HG02798 (cell line): ENCODE results near the gene KAT8.

Experiments used
- ATAC-seq: cut with Tn5 transposase; IDR thresholded peaks from one replicate; pipeline ENCODE4 v1.9.1; 2021; ENCODE audit warnings: mild to moderate bottlenecking; ENCODE audit not compliant: unreplicated experiment, poor library complexity

KAT8 gene

GRCh38 chr16:31117384-31118222 is at the start of gene KAT8:
KAT8 (plus strand) TSS chr16:31117664; CDS start chr16:31117682, 18 bp downstream.
- peak; percentile 92 for ATAC-seq

- no peak for ATAC-seq
These were observed 45.6 kb upstream of the KAT8 start for GRCh38 chr16:31071861-31072260.

GRCh38 chr16:31072540-31073141 is 44.8 kb upstream of the KAT8 start:
- no peak for ATAC-seq

DNA sequence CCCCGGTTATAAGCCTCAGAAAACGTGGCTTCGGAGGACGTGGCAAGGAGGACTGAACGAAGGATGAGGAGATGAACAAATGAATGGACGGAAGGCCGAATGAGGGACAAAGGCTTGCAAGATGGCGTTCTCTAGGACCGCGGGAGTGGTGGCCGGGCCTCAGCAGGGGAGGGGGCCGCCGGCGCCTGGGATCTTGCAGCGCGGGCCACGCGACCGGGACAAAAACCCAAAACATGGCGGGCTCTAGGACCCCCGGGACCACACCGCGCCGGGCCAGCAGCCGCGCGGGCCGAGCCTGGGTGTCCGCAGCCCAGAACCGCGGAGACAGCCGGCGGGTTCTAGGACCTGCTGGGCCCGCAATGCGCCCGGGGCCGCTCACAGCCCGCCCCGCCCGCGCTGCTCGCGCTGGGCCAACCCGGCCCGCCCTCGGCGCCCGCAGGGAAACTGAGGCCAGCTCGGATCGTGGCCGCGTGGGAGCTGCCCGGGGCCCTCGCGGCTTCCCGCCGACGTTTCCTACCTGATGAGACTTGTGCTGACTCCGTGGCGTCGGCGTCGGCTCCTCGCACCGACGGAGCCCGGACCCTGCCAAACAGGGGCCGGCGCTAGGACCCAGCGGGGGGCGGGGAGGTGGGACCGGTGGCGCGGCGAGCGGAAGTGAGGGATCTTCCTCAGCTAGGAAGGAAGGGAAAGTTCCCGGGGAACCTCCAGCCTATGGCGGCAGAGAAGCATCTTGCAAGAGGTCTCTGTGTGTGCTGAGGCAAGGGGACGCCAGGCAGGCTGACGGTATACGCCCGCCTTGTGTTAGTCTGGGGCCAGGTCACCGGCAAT is 44.1 kb upstream of the KAT8 start:
- ATAC-seq, result peak; percentile 60

GRCh38 chr16:31073970-31074813 is 43.3 kb upstream of the KAT8 start, which contains the start of the genes ZNF646 and ZNF668:
ZNF646 (plus strand) TSS chr16:31074422; CDS start chr16:31076325, 1,903 bp downstream.
ZNF668 (minus strand) TSS chr16:31074240; CDS start chr16:31064459, 9,781 bp downstream.
- ATAC-seq, result peak; percentile 77

DNA sequence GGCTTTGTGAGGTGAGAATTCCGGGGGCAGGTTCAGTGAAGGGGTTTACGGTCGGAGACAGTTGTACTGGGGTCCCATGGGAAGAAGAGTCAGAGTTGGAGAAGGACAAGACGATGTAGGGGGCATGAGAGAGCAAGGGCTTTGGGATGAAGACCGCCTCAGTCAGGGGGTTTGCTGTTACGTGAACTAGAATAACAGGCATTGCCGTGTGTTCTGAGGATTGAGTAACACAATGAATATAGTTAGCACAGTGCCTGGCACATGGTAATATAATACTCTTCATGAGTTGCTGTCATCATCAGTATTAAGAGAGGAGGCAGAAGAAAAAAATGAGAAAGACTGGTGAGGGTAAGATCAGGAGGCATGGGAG is 42.7 kb upstream of the KAT8 start:
- ATAC-seq, result no peak

DNA sequence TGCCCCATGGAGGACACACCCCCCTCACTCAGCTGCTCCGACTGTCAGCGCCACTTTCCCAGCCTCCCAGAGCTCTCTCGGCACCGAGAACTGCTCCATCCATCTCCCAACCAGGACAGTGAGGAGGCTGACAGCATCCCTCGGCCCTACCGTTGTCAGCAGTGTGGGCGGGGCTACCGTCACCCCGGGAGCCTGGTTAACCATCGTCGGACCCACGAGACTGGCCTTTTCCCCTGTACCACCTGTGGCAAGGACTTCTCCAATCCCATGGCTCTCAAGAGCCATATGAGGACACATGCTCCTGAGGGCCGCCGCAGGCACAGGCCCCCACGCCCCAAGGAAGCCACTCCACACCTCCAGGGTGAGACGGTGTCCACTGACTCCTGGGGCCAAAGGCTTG is 41.1 kb upstream of the KAT8 start:
- ATAC-seq, result no peak

DNA sequence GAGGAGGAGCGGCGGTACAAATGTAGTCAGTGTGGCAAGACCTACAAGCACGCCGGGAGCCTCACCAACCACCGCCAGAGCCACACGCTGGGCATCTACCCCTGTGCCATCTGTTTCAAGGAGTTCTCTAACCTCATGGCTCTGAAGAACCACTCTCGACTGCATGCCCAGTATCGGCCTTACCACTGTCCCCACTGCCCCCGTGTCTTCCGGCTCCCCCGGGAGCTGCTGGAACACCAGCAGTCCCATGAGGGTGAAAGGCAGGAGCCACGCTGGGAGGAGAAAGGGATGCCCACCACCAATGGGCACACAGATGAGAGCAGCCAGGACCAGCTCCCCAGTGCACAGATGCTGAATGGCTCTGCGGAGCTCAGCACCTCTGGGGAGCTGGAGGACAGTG is 40.4 kb upstream of the KAT8 start:
- no peak for ATAC-seq

DNA sequence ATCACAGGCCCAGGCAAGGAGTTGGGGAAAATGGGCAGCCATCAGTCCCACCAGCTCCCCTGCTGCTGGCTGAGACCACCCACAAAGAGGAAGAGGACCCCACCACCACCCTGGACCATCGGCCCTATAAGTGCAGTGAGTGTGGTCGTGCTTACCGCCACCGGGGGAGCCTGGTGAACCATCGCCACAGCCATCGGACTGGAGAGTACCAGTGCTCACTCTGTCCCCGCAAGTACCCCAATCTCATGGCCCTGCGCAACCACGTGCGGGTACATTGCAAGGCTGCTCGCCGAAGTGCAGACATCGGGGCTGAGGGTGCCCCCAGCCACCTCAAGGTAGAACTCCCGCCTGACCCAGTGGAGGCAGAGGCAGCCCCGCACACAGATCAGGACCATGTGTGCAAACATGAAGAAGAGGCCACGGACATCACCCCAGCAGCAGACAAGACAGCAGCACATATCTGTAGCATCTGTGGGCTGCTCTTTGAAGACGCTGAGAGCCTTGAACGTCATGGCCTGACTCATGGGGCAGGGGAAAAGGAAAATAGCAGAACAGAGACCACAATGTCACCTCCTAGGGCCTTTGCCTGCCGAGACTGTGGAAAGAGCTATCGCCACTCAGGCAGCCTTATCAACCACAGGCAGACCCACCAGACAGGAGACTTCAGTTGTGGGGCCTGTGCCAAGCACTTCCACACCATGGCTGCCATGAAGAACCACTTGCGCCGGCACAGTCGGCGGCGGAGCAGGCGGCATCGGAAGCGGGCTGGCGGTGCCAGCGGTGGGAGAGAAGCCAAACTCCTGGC is 39.7 kb upstream of the KAT8 start:
- ATAC-seq, result no peak

DNA sequence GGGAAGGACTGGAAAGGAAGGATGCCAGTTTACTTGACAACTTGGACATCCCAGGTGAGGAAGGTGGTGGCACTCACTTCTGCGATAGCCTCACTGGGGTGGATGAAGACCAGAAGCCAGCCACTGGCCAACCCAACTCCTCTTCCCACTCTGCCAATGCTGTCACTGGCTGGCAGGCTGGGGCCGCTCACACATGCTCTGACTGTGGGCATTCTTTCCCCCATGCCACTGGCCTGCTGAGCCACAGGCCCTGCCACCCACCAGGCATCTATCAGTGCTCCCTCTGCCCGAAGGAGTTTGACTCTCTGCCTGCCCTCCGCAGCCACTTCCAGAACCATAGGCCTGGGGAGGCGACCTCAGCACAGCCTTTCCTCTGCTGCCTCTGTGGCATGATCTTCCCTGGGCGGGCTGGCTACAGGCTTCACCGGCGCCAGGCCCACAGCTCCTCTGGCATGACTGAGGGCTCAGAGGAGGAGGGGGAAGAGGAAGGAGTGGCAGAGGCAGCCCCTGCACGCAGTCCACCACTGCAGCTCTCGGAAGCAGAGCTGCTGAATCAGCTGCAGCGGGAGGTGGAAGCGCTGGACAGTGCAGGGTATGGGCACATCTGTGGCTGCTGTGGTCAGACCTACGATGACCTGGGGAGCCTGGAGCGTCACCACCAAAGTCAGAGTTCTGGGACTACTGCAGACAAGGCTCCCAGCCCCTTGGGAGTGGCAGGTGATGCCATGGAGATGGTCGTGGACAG is 38.7 kb upstream of the KAT8 start:
- no peak for ATAC-seq

DNA sequence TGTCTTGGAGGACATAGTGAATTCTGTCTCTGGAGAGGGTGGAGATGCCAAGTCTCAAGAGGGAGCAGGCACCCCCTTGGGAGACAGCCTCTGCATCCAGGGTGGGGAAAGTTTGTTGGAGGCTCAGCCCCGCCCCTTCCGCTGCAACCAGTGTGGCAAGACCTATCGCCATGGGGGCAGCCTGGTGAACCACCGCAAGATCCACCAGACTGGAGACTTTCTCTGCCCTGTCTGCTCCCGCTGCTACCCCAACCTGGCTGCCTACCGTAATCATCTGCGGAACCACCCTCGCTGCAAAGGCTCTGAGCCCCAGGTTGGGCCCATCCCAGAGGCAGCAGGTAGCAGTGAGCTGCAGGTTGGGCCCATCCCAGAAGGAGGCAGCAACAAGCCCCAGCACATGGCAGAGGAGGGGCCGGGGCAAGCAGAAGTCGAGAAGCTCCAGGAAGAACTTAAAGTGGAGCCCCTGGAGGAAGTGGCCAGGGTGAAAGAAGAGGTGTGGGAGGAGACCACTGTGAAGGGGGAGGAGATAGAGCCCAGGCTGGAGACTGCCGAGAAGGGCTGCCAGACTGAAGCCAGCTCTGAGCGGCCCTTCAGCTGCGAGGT is 38.0 kb upstream of the KAT8 start:
- no peak for ATAC-seq

- ATAC-seq, result no peak
These were observed 37.3 kb upstream of the KAT8 start for GRCh38 chr16:31080035-31080629.

DNA sequence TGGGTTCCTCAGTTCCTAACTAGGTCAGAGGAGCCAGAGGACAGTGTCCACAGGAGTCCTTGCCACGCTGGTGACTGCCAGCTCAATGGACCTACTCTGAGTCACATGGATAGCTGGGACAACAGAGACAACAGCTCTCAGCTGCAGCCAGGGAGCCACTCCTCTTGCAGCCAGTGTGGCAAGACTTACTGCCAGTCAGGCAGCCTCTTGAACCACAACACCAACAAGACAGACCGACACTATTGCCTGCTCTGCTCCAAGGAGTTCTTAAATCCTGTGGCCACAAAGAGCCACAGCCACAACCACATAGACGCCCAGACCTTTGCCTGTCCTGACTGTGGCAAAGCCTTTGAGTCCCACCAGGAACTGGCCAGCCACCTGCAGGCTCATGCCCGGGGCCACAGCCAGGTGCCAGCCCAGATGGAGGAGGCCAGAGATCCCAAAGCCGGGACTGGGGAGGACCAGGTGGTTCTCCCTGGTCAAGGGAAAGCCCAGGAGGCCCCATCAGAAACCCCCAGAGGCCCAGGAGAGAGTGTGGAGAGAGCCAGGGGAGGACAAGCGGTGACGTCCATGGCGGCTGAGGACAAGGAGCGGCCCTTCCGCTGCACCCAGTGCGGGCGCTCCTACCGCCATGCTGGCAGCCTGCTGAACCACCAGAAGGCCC is 36.6 kb upstream of the KAT8 start:
- ATAC-seq, result no peak

DNA sequence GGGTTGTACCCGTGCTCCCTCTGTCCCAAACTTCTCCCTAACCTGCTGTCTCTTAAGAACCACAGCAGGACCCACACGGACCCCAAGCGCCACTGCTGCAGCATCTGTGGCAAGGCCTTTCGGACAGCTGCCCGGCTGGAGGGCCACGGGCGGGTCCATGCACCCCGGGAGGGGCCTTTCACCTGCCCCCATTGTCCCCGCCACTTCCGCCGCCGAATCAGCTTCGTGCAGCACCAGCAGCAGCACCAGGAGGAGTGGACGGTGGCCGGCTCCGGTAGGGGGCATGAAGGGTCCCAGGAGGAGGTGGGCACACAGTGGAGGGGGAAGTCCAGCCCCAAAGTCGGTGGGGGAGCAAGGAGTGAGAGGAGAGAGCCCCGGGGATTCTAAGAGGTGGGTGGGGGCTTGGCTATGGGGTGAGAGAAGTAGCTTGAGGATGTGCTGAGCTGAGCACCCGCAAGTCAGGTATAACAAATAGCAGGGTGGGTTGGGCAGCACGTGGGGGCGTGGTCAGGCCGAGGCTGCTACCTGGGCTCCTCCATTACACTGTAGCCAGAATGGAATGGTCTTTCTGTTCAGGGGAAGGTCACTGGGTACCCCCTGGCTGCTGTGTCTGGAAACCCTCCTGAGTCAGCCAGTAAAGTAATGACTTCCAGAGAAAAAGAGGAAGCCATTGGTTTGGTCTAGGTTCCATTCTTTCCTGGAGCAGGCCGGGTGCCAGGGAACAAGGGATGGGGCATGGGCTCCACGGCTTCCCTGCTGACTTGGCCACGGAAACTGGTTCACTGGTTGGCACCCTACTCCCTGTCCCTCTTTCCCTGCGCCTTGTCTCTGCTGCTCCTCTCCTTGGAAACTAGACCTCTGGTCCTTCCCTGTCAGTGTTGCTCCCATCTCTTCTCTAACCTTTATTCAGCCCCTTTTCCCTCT is 35.8 kb upstream of the KAT8 start:
- ATAC-seq, result no peak

DNA sequence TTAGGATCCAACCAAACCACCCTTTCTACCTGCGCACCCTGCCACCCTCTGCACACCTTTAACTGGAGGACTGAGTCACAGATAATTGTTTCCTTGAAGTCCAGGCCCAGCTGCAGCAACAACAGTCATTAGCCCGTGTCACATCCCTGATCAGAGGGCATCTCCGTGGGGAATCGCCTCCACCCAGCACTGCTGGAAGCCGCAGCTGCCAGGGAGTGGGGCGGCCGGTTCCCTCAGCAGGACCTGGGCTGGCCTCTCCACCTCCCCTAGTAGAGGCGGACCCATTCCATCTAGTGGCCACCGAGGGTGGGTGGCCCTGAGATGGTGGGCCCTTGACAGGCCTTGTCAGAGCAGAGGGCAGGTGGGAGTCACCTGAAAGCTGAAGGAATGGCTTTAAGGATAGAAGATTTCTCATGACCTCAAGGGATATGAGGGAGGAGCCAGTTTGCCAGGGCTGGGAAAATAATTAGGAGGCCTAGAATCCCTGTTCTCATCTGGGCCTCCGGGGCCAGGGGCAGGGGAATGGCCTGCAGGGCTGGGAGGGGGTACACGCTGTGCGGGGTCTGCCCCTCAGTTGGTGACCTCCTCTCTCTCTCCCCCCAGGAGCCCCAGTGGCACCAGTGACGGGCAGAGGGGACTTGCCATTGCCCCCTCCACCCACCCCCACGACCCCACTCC is 35.0 kb upstream of the KAT8 start:
- no peak for ATAC-seq

GRCh38 chr16:31083081-31083480 is 34.4 kb upstream of the KAT8 start:
- ATAC-seq, result no peak
